NOMO-1 (cell line): ENCODE results near the gene DTNB.

Experiments used
- DNase-seq, 2 experiments: peaks; one replicate each; lab custom pipeline; 2025; ENCODE audit not compliant: unreplicated experiment in 2 of 2; lab: John Stamatoyannopoulos, UW

The DTNB gene

DNA sequence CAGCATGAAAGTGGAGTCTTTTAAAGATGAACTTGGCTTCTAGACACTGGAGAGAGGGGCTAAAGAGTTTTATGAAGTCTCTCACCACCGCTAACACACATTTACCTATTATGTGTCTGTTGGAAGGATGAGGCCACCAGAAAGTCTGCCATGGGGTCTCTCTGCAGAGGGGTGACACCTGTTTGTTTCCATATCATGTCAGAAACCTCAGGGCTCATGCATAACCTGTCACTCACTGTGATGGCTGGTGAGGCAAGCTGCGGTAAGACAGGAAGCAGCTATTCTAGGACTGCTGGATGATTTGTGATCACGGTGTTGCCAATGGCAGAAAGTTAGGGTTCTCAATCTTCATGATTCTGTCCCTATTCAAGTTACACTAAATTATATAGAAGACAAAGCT is 270.9 kb downstream of the DTNB start:
- DNase-seq = no peak

DNA sequence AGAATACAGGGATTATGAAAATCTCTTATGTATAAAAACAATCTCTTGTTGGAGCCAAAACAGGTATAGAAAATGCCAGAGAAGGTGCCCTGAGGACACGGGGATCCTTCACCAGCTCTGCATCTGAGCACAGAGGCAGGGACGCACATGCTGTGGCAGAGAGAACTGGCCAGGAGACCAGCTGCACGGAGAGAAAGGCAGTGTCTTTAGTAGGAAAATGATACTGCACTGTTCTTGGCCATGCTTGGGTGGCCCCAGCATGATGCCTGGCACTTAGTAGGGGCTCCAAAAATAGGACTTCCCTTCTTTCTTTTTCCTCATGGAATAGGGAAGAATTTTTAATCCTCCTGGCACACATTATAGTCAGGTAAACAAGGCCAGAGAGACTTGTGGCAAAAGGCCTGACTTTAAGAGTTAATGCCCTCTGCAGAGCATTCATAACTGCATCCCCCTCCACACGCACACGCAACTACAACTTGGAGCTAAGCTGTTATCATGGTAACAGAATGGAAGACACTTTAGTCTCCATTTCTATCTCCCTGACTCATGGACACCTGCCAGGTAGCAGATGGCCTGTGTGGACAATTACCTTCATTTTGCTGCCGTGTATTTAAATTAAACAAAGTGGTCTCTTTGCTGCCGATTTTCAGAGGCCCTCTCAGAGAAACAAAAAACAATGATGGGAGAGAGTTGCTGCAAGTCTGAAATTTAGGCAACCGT is 271.9 kb downstream of the DTNB start:
- no peak for DNase-seq

DNA sequence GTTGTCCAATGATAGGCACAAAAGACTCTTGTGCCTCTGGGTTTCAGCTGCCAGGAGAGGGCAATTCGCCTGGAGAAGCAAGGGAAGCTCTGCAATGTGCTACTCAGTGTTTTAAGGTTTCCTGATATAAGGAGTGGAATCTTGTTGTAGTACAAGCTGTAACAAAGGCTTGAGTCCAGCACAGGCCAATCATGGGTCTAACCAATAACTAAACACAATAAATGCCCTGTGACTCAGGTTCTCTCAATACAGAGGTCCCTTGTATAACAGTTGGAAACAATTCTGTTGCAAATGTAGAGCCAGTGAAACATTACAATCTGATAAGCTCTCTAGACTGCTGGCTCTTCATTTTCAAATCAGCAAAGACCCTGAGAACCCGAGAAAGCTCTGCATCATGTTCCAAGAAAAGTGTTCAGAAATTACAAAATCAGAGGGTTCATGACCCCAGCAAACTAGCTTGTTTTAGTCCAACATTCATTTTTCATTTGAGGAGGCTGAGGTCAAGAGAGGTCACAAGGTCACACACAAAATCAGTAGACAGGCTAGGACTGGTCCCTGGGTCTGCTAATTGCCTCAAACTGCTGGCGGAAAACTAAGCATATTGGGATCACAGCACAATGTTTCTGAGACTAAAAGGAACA is 272.7 kb downstream of the DTNB start:
- DNase-seq = no peak

DNA sequence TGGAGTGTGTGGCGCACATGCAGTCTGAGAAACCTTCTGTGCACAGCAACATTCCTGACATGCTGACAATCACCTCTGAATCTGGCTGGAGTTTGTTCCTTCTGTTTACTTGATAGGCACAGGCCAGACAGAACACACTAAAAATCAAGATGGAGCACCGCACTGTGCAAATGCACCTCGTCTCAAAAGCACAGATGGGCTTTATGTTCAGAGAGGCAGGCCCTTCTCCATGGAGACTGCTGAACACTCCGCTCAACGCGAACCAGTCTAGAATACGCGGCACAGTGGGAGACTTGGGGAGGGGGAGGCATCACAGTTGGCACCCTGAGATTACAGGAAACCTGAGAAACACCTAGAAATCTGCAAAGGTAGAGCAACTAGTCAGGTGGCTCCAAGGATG is 273.2 kb downstream of the DTNB start:
- no peak for DNase-seq

DNA sequence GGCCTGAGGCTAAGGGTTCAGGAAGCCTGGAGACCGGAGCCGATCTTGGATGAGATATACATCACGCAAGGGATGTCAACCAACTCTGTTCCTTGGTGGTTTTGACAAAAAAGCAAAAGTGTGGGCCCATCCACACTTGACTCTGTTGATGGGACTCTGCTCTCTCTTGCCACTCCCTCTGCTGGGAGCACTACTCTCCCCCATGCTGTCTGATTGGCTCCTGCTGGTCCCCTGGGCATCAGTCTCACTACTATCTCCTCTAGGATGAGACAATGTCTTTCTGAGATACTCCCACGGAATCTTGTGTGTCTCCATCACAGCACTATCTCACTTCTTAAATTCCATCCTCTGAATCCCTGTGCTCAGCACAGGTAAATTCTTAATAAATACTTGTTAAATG is 274.8 kb downstream of the DTNB start:
- no peak for DNase-seq

DNA sequence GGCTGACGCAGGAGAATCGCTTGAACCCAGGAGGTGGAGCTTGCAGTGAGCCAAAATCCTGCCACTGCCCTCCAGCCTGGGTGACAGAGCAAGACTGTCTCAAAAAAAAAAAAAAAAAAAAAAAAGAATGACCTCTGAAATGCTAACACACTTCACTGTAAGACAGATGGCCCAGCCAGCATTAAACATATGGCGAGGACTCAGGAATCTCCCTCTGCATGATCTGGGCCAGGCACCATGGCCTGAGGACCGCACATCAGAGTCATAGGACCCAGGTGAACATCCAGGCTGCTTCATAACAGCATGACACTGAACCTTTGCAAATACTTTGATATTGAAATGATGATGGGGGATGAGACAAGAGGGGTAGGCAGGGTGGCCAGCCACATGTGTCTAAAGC is 275.6 kb downstream of the DTNB start:
- no peak for DNase-seq

DNA sequence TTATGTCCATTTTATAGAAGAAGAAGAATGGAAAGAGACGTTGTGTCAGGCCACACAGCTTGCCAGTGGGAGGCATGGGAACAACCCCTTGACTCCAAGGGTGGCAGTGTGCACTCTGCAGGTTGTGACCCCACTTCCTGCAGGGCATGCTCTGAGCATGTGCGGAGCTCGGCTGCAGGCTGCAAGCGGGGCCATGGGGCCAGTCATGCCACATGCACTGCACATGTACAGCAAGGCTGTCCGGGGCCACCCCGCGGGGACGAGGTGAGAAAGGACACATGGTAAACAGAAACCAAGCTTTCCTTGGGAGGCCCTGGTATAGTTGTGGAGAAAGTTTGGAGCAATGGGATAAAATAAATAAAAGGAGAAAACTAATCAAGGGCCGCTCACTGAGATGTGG is 284.2 kb downstream of the DTNB start:
- no peak for DNase-seq

DNA sequence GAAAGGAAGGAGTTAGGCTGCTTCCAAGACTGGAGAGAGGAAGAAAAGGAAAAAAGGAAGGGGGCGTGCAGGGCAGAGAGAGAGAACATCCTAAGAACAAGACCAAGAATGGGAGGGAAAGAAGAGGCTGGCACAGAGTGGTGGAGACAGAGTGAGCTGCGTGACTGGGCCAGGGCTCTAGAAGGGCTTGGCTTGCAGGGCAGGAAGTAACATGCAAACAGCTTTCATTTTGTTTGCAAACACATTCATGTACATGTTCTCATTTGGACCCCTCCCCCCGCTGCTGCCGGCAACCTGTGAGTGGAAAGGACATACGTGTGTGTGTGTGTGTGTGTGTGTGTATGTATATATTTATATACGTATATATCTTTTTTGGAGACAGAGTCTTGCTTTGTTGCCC is 284.9 kb downstream of the DTNB start:
- no peak for DNase-seq

DNA sequence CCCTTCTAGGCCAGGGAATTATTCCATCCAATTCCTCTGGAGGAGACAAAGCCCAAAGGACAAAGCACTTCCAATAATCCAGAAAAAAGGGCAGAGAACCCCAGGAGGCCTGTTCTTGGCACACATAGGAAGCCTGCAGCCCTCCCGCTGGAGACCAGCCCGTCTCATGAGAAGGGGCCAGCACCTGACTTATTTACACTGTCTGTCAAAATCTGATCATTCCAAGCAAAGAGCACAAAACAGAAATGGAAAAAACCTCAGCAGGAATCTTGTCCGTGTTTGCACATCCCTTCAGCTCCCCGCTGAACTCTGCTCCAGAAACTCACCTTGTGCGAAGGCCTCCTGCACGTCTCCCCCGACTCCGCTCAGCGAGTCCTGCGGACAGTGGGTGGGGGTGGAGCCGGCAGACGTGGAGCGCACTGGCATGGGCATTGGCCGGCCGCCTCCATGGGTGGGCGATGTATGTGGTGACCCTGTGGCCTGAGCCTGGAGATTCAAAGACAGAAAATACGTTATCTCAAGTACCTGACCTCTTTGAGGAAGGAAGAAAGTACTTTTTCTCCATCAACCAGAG is 285.4 kb downstream of the DTNB start:
- DNase-seq = no peak

DNA sequence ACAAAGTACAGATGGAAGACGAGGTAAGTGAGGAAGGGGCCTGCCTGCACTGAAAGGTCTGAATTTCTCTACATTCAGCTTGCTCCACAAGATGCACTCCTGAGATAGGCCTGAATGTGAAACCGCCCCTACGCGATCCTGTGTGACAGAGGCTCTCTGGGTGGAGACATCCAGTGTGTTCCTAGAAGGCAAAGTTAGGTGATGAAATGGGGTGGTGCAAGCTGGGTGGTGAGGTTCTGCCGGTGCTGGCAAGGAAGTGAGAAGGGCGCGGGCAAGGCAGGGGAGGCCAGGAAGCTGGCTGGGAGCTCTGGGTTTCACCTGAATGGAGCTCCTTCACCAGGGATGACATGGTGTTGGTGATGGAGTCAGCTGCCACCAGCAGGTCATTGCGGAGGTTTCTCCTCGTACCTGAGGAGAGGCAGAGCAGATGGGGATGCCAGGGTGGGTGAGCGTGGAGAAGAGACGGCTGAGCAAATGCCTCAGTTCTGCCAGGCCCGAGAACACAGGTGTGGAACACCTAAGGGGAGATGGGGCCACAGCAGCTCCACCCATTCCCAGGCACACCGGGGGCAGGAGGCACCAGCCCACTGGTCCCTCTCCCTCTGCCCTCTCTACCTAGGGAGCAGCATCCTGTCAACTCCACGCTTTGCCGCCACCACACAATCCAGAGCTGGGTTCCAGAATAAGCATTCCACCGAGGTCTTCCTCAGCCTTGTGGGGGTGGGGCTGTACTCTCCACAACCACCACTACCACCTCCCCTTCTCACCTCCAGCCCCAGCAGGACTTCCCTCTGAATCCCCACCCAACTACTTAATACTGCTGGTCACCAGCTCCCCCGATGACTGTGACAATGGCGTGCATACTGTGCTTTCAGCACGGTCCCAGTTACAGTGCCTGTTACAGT is 286.2 kb downstream of the DTNB start:
- no peak for DNase-seq

DNA sequence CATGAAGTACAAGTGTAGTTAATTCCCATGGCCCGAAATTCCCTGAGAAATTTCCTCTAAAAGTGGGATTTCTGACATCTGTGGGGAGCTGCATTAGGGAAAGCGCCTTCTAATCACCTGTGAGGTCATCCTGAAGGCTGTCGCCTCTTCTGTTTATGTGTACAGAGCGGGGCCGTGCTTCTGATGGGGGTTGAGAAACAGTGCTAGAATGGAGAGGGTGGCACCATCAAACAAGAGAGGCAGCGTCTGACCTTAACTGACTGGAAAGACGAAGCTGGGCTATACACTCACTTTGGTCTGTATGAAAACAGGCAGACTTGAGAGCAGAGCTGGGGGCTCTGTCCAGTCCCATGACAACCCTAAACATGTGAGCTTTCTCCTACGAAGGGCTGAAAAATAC is 287.5 kb downstream of the DTNB start:
- no peak for DNase-seq

DNA sequence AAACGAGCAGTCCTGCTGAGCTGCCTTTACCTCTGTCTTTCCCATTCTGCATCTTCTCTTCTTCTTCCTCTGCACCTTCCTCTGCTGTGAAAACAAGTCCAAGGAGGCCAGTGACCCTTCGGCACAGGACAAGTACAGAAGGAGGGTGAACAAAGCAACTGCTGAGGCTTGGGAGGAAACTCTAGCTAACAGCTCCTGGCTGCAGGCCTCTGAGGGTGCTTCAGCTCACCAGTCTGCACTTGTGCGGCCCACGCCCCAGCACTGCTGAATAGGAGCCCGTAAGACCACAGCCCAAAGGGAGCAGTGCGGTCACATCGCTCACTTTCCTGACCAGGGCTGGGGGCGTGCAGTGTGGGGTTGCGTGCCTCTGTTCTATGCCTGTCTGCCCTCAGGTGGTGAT is 289.6 kb downstream of the DTNB start:
- DNase-seq = no peak

DNA sequence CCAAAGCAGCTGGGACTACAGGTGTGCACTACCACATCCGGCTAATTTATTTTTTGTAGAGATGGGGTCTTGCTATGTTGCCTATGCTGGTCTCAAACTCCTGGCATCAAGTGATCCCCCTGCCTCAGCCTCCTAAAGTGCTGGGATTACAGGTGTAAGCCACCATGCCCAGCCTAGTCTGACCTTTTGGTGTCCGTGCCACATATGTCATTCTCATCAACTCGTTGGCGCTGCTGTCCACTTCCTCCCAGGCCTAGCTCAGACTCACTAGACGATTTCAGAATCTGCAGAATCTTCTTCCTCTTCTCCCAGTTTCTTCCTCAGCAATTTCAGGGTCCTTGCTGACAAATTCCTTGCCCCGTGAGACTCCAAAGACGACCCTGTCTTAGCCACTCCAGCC is 291.9 kb downstream of the DTNB start:
- no peak for DNase-seq

DNA sequence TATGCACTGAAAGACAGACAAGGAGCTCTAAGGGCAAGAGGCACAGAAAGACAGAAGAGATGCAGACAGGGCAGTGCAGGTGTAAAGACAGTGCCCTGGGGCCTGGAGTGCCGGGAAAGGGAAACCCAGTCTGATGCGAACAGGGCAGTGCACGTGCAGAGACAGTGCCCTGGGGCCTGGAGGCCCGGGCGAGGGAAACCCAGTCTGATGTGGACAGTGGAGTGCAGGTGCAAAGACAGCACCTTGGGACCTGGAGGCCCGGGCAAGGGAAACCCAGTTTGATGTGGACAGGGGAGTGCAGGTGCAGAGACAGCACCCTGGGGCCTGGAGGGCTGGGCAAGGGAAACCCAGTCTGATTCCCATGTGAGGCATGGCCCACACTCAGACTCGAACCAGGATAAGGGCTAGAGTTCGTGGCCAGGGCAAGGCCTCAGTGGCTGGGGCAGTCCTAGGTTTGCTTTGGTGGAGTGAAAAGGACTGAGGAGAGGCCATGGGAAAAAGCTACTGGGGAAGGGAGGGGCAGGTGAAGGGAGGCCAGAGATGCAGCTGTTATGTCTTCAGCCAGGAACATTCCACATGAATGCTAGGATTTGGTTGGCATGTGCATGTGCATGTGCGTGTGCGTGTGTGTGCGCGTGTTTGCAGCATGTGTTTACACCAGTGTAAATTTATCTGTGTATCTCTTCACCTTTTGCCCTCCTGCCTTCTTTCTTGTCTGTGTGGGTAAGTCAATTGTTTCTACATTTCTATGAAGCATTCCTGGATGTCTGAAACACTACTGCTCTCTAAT is 292.6 kb downstream of the DTNB start:
- no peak for DNase-seq

DNA sequence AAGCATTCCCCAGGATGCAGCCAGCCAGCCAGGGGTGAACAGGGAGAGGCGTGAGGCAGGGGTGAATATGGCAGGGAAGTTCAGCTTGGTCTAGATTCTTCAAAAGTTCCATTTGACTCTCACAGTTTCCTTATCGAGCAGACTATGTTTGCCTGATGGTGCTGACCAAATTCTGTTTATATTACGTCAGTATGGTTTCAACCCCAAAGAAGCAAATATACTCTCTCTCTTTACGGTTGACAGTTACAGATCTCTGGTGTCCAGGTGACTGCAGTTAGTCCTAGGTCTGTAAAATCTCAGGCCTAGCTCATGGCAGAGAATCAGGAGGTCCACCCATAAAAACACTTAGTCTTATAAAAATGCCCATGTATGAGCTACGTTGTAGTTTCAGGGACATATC is 293.4 kb downstream of the DTNB start:
- no peak for DNase-seq

DNA sequence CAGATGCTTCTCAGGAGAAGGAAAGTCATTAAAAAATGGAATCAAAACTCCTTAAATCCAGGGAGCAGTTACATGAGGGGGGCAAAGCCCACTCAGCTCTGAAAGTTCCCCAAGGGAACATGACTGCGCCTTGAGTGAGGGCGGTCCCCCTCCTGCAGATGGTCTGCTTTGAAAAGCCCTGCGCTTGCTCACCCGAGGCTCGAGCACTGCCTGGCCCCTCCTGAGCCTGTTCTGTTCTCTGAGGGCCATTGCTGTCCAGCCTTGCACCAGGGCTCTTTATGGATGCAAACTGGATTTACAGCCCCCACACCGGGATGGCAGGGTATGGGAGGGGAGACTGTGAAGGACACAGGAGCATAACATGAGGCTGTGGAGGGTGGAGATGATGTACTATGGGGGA is 293.8 kb downstream of the DTNB start:
- DNase-seq = no peak

DNA sequence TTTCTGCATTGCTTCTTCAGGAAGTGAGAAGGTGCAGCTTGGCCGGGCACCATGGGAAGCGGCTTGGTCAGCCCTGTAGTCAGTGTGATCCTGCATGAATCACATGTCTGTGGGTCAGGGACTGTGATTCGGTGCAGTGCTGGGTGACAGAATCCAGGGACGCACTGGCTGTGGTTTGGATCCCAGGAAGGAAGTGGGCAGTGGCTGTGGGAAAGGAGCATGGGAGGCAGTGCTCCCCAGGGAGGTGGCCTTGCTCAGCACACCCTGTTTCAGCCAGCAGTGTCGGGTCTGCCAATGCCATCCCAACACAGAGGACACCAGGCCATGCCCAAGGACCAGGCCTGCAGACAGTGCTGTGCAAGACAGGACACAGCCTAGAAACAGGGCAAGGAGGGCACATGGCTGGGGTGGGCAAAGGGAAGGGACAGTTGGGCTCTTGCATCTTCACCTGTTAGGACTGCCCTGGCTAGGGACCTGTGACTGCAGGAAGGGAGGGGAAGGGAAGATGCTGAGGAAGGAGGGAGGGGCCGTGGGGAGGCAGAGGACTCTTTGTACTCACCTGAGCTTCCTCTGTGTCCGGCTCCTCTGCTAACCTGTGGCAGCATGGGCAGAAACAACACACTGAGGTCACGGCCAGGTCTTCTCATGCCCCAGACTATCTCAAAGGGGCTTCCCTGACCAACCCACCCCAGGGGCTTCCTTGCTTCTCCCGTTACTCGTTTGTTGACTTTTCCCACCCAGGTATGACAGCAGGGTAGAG is 294.5 kb downstream of the DTNB start:
- no peak for DNase-seq

DNA sequence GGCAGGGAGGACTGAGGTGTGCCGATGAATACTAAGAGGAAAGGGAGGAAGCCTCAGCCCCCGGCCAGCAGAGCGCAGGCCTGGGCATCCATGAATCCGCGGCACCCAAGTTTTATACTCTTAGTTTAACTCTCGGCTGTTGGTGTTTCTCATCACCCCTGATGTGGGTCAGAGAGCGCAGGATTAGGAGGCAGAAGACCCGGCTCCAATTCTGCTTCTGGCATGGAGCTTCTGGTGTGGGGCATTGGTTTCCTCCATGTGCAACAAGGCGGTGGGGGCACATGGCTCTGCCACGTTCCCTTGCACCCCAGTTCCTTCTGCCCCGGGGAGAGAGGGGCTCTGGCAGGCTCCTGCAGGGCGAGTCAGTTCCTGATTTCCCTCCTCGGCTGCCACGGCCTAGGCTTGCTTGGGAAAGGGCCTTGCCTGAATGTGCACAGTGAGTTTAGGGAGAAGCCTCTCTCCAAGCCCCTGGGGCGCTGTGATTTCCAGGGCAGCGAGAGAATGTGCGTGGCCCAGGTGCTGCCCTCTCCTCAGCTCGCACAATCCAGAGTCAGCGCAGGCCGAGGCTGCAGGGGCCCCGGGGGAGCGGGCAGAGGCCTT is 295.5 kb downstream of the DTNB start:
- DNase-seq = no peak

DNA sequence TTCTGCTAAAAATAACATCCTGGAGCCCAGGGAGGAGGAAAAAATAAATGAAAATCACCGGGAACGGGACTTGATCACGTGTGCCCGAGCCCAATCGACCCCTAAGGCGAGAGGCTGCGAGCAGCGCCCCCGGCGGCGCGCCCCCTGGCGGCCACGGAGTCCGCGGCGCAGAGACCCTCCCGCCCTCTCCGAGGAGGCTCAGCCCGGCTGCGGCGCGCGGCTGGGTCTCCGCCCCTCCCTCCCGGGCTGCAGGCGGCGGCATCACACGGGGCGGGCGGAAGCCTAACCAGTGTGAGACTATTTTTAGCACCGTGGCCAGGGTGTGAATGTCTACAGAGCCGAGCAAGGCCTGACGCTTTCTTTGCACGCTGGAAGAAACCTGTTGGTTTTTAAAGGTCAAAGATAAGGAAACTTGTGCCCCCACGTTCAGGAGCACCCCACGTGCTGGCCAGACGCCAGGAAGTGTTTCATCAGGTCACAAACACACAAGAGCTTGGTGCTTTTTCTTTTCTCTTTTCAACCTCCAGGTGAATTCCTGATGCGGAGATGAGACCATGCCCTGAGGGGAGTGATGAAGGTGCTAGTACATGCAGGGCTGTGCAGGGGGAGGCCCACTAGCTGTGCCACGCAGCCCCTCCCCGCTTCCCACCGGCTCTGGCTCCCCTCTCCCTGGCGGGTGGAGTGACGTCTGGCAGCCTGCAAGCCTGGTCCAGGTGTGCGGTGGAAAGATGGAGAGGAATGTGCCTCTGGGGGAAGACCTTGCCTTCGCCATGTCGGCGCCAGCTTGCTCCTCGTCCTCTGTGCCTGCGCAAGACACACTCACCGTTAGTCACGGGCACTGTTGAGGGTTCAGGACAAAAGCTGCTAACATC is 296.4 kb downstream of the DTNB start:
- DNase-seq = peak; percentile 88 to 93
